Stomach smooth muscle (tissue), 2 donors: ENCODE data around the gene PRKAR1B.

Experiments used
- H3K27ac ChIP-seq: one replicate; pipeline ENCODE4 v1.7.0; 2013; ENCODE audit warnings: mild to moderate bottlenecking, low read length, inconsistent platforms
- H3K27me3 ChIP-seq, 2 donors: one replicate each; pipeline ENCODE4 v1.7.0; 2013; ENCODE audit warnings: low read length in 2 of 2; ENCODE audit not compliant: insufficient read depth in 2 of 2, control insufficient read depth in 1 of 2
- H3K36me3 ChIP-seq, 2 donors: one replicate each; pipeline ENCODE4 v1.7.0; 2013; ENCODE audit warnings: low read length in 2 of 2; ENCODE audit not compliant: control insufficient read depth in 2 of 2, insufficient read depth in 2 of 2
- H3K4me1 ChIP-seq: one replicate; pipeline ENCODE4 v1.7.0; 2013; ENCODE audit warnings: low read length; ENCODE audit not compliant: control insufficient read depth, insufficient read depth
- H3K4me3 ChIP-seq, 2 donors: one replicate each; pipeline ENCODE4 v1.7.0; 2013; ENCODE audit warnings: low read length in 2 of 2
- H3K9ac ChIP-seq, 2 donors: one replicate each; pipeline ENCODE4 v1.7.0; 2013; ENCODE audit warnings: low read length in 2 of 2, mild to moderate bottlenecking in 1 of 2
- H3K9me3 ChIP-seq, 2 donors: one replicate each; pipeline ENCODE4 v1.7.0; 2013; ENCODE audit warnings: low read length in 2 of 2; ENCODE audit not compliant: control insufficient read depth in 2 of 2
- donor health status: healthy.
- donor health status: Pancreatic carcinoma.

The PRKAR1B gene

GRCh38 chr7:768881-769504, 41.9 kb upstream of the PRKAR1B start:
- no peaks in the 10 kb centered on the region for H3K9me3 ChIP-seq
- no peak overlapping the region for H3K27ac ChIP-seq
- H3K9ac ChIP-seq, result no peak overlapping the region
- peaks cover 26% of the 10 kb centered on the region for H3K4me1 ChIP-seq
- H3K36me3 ChIP-seq, result peaks cover 14 to 27% of the 10 kb centered on the region in 2 donors
- no peaks in the 10 kb centered on the region for H3K27me3 ChIP-seq
- H3K4me3 ChIP-seq, result no peak overlapping the region

- Histone ChIP-seq H3K4me3 (no peak overlapping the region), H3K4me1 (peaks cover 26% of the 10 kb centered on the region), H3K36me3 (peaks cover 22 to 32% of the 10 kb centered on the region in 2 donors), H3K9me3 (no peaks in the 10 kb centered on the region), H3K27ac (no peak overlapping the region), H3K9ac (no peak overlapping the region), H3K27me3 (no peaks in the 10 kb centered on the region)
These were observed 41.1 kb upstream of the PRKAR1B start for GRCh38 chr7:767941-768731.

GRCh38 chr7:767580-767940, 40.5 kb upstream of the PRKAR1B start:
- Histone ChIP-seq H3K4me1 (peaks cover 25% of the 10 kb centered on the region), H3K36me3 (peaks cover 22 to 35% of the 10 kb centered on the region in 2 donors), H3K27ac (no peak overlapping the region), H3K4me3 (no peak overlapping the region), H3K9ac (no peak overlapping the region), H3K9me3 (no peaks in the 10 kb centered on the region), H3K27me3 (no peaks in the 10 kb centered on the region)

- no peaks in the 10 kb centered on the region for H3K9me3 ChIP-seq
- H3K36me3 ChIP-seq, result peaks cover 22 to 43% of the 10 kb centered on the region in 2 donors
- H3K4me1 ChIP-seq, result peaks cover 4% of the 10 kb centered on the region
- H3K27me3 ChIP-seq, result no peaks in the 10 kb centered on the region
- H3K9ac ChIP-seq, result no peak overlapping the region
- no peak overlapping the region for H3K27ac ChIP-seq
- no peak overlapping the region for H3K4me3 ChIP-seq
These were observed 38.3 kb upstream of the PRKAR1B start for GRCh38 chr7:765383-765782.

- Histone ChIP-seq H3K9me3 (no peaks in the 10 kb centered on the region), H3K4me3 (no peak overlapping the region), H3K4me1 (peaks cover 2% of the 10 kb centered on the region), H3K36me3 (peaks cover 26 to 43% of the 10 kb centered on the region in 2 donors), H3K27me3 (no peaks in the 10 kb centered on the region), H3K27ac (no peak overlapping the region), H3K9ac (no peak overlapping the region)
These were observed 36.7 kb upstream of the PRKAR1B start for GRCh38 chr7:763762-764161.

- no peak overlapping the region for H3K27ac ChIP-seq
- H3K4me3 ChIP-seq, result no peak overlapping the region
- no peak overlapping the region for H3K9ac ChIP-seq
- no peaks in the 10 kb centered on the region for H3K27me3 ChIP-seq
- H3K36me3 ChIP-seq, result peaks cover 26 to 42% of the 10 kb centered on the region in 2 donors
- H3K4me1 ChIP-seq, result peaks cover 4% of the 10 kb centered on the region
- no peaks in the 10 kb centered on the region for H3K9me3 ChIP-seq
These were observed 35.8 kb upstream of the PRKAR1B start for GRCh38 chr7:762885-763284.

GRCh38 chr7:761631-762030, 34.5 kb upstream of the PRKAR1B start:
- Histone ChIP-seq H3K36me3 (peaks cover 28 to 47% of the 10 kb centered on the region in 2 donors), H3K4me1 (peaks cover 14% of the 10 kb centered on the region), H3K9me3 (no peaks in the 10 kb centered on the region)

GRCh38 chr7:761101-761500, 34.0 kb upstream of the PRKAR1B start:
- Histone ChIP-seq H3K4me1 (peaks cover 14% of the 10 kb centered on the region), H3K4me3 (no peak overlapping the region), H3K27ac (no peak overlapping the region), H3K36me3 (peaks cover 28 to 48% of the 10 kb centered on the region in 2 donors), H3K27me3 (no peaks in the 10 kb centered on the region), H3K9me3 (no peaks in the 10 kb centered on the region), H3K9ac (no peak overlapping the region)

More at GRCh38 chr7:761631-762030, 34.5 kb upstream of the PRKAR1B start:
- Histone ChIP-seq H3K27ac (no peak overlapping the region), H3K27me3 (no peaks in the 10 kb centered on the region), H3K4me3 (no peak overlapping the region), H3K9ac (no peak overlapping the region)

GRCh38 chr7:760006-760405, 32.9 kb upstream of the PRKAR1B start:
- Histone ChIP-seq H3K9me3 (no peaks in the 10 kb centered on the region), H3K4me3 (no peak overlapping the region), H3K27me3 (no peaks in the 10 kb centered on the region), H3K4me1 (peaks cover 14% of the 10 kb centered on the region), H3K9ac (no peak overlapping the region), H3K36me3 (peaks cover 26 to 46% of the 10 kb centered on the region in 2 donors), H3K27ac (no peak overlapping the region)

- Histone ChIP-seq H3K36me3 (peaks cover 26 to 44% of the 10 kb centered on the region in 2 donors), H3K4me1 (peaks cover 14% of the 10 kb centered on the region), H3K4me3 (no peak overlapping the region), H3K27me3 (no peaks in the 10 kb centered on the region), H3K9me3 (no peaks in the 10 kb centered on the region), H3K27ac (no peak overlapping the region), H3K9ac (no peak overlapping the region)
These were observed 32.5 kb upstream of the PRKAR1B start for GRCh38 chr7:759569-759968.

- Histone ChIP-seq H3K27me3 (no peaks in the 10 kb centered on the region), H3K36me3 (peaks cover 20 to 33% of the 10 kb centered on the region in 2 donors), H3K9me3 (no peaks in the 10 kb centered on the region), H3K4me3 (peak overlapping the region in 1 of 2 donors; percentile 29), H3K9ac (peak overlapping the region in 1 of 2 donors; percentile 5), H3K27ac (peak overlapping the region; percentile 11), H3K4me1 (peaks cover 14% of the 10 kb centered on the region)
These were observed 30.7 kb upstream of the PRKAR1B start for GRCh38 chr7:757741-758163.
